ENCODE results near the gene EVPL.

DNA sequence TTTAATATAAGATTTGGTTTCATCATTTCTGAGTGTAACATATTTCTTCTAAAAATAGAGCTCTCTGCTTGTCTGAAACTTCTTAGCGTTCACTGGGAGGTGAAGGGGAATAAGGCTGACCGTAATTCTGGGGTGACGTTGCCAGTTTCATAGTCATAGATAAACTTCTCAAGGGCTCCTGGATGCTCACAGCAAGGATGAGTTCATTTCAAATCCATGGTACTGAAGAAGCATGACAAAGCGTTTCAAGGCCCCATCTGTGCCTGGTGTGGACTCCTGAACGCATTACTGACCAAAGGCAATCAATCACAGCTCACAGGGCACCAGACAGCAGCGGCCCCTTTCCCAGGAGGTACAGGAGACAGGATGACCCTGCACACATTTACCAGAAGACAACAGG, 12.0 kb upstream of the EVPL start:
- TF ChIP-seq, protein P1, sequence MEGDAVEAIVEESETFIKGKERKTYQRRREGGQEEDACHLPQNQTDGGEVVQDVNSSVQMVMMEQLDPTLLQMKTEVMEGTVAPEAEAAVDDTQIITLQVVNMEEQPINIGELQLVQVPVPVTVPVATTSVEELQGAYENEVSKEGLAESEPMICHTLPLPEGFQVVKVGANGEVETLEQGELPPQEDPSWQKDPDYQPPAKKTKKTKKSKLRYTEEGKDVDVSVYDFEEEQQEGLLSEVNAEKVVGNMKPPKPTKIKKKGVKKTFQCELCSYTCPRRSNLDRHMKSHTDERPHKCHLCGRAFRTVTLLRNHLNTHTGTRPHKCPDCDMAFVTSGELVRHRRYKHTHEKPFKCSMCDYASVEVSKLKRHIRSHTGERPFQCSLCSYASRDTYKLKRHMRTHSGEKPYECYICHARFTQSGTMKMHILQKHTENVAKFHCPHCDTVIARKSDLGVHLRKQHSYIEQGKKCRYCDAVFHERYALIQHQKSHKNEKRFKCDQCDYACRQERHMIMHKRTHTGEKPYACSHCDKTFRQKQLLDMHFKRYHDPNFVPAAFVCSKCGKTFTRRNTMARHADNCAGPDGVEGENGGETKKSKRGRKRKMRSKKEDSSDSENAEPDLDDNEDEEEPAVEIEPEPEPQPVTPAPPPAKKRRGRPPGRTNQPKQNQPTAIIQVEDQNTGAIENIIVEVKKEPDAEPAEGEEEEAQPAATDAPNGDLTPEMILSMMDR (IDR thresholded peaks at IDR 0.05): no peak
- no peak for TF ChIP-seq POLR2A (IDR thresholded peaks at IDR 0.05)
